Kidney (tissue), 14 donors: ENCODE data around the gene CRYBA4. TPM values are rescaled to one million over a fixed set of nuclear protein-coding genes. Genes with fewer than 3 reads are reported as not detected.

Source experiments
- DNase-seq, 5 donors: peaks; one replicate each; pipeline ENCODE4 v3.0.0-alpha.2; 2013 to 2020
- FAIRE-seq: peaks from 2 replicates; lab custom pipeline; 2012; peaks lifted over from hg19 to GRCh38; lab: Jason Lieb, UNC
- H3K27ac ChIP-seq, 2 donors: one replicate each; pipeline ENCODE4 v1.7.0; 2013; ENCODE audit warnings: low read depth in 2 of 2, low read length in 2 of 2, inconsistent platforms in 1 of 2
- H3K27me3 ChIP-seq: one replicate; pipeline ENCODE4 v1.7.1; 2013; ENCODE audit warnings: low read length, inconsistent platforms; ENCODE audit not compliant: control insufficient read depth, insufficient read depth
- H3K36me3 ChIP-seq, 3 donors: one replicate each; pipeline versions ENCODE4 v1.7.0 to v1.7.1; 2013; ENCODE audit warnings: low read length in 3 of 3, control low read depth in 1 of 3, inconsistent platforms in 1 of 3; ENCODE audit not compliant: insufficient read depth in 3 of 3, control insufficient read depth in 2 of 3
- H3K4me1 ChIP-seq, 3 donors: one replicate each; pipeline versions ENCODE4 v1.7.0 to v1.7.1; 2013; ENCODE audit warnings: low read length in 3 of 3, inconsistent platforms in 1 of 3, low read depth in 1 of 3; ENCODE audit not compliant: control insufficient read depth in 2 of 3, insufficient read depth in 2 of 3
- H3K4me3 ChIP-seq, 3 donors: one replicate each; pipeline versions ENCODE4 v1.7.0 to v1.8.1; 2013; ENCODE audit warnings: low read length in 3 of 3, control low read depth in 1 of 3, inconsistent platforms in 1 of 3
- H3K9ac ChIP-seq, 3 donors: one replicate each; pipeline versions ENCODE4 v1.7.0 to v1.7.1; 2013; ENCODE audit warnings: low read length in 3 of 3, control low read depth in 1 of 3, inconsistent platforms in 1 of 3
- H3K9me3 ChIP-seq, 3 donors: one replicate each; pipeline versions ENCODE4 v1.7.0 to v1.7.1; 2013; ENCODE audit warnings: low read length in 3 of 3, control low read depth in 1 of 3, inconsistent platforms in 1 of 3; ENCODE audit not compliant: control insufficient read depth in 2 of 3, insufficient read depth in 1 of 3
- CTCF ChIP-seq: IDR thresholded peaks from 3 replicates; pipeline ENCODE4 v1.5.1; 2012; ENCODE audit warnings: mild to moderate bottlenecking, moderate library complexity, borderline replicate concordance; ENCODE audit not compliant: insufficient read depth; ENCODE audit errors: extremely low read depth
- intact Hi-C: fragments of 100-400 bp; cut with DNase I; formaldehyde crosslinking; loops from one replicate; pipeline ENCODE4 v1.11.1; 2022
- polyA plus RNA-seq: library from polyadenylated mRNA; stranded (reverse); fragments of 350-450 nt; fragmentation: Illumina TruSeq; extraction: RNeasy Lipid Tissue Mini Kit (QIAGEN cat#74804); gene quantifications from one replicate; pipeline ENCODE4 v1.2.3, GENCODE V29; 2014; ENCODE audit warnings: low read depth, low replicate concordance; ENCODE audit not compliant: insufficient read depth
- total RNA-seq: library from RNA; stranded (reverse); fragmentation: NEBNext Ultra II Directional; extraction: Animal tissue kit (Norgen Biotek cat#: 25700); gene quantifications from one replicate; pipeline ENCODE4 v1.2.1, GENCODE V29; 2021
- donor health status: control.
- donor health status: control.
- donor health status: control.
- donor health status: control.
- donor health status: control.
- donor health status: DM: yes; HTN: yes; CAD: no.
- donor health status: Normal renal cell carcinoma (clear cell type).

The CRYBA4 gene
- total and polyA plus RNA-seq, 2 donors from 2014 or later: 0.41 TPM; not detected in 1

GRCh38 chr22:26660961-26661578, 39.3 kb downstream of the CRYBA4 start:
- no peak for TF ChIP-seq CTCF
- H3K27me3 ChIP-seq: peaks cover 25% of the 10 kb centered on the region

GRCh38 chr22:26662160-26662559, 40.4 kb downstream of the CRYBA4 start:
- Histone ChIP-seq H3K4me3 (no peak overlapping the region), H3K4me1 (peaks cover 0 to 6% (median 0%) of the 10 kb centered on the region in 3 donors), H3K9ac (no peak overlapping the region), H3K9me3 (no peaks in the 10 kb centered on the region), H3K27me3 (peaks cover 23% of the 10 kb centered on the region), H3K36me3 (no peaks in the 10 kb centered on the region), H3K27ac (no peak overlapping the region)
- TF ChIP-seq CTCF: no peak
- intact Hi-C loops: no loop called here
- DNase-seq (no peak), FAIRE-seq (no peak)

More at GRCh38 chr22:26660961-26661578, 39.3 kb downstream of the CRYBA4 start:
- H3K4me3 ChIP-seq: no peak overlapping the region
- no peak overlapping the region for H3K9ac ChIP-seq
- no peaks in the 10 kb centered on the region for H3K36me3 ChIP-seq
- no peak overlapping the region for H3K27ac ChIP-seq
- FAIRE-seq (no peak), DNase-seq (no peak)
- intact Hi-C loops: no loop called here
- H3K4me1 ChIP-seq: peaks cover 0 to 6% (median 0%) of the 10 kb centered on the region in 3 donors
- no peaks in the 10 kb centered on the region for H3K9me3 ChIP-seq

- intact Hi-C loops: no loop called here
- no peak overlapping the region for H3K9ac ChIP-seq
- TF ChIP-seq CTCF: no peak
- H3K4me3 ChIP-seq: no peak overlapping the region
- no peaks in the 10 kb centered on the region for H3K9me3 ChIP-seq
- H3K36me3 ChIP-seq: no peaks in the 10 kb centered on the region
- no peak for DNase-seq
- FAIRE-seq: no peak
- H3K27ac ChIP-seq: no peak overlapping the region
- peaks cover 15% of the 10 kb centered on the region for H3K27me3 ChIP-seq
- H3K4me1 ChIP-seq: peaks cover 0 to 3% (median 0%) of the 10 kb centered on the region in 3 donors
Observed at GRCh38 chr22:26663374-26663923, 41.7 kb downstream of the CRYBA4 start.

GRCh38 chr22:26665813-26666231, 44.1 kb downstream of the CRYBA4 start:
- Histone ChIP-seq H3K27me3 (peaks cover 5% of the 10 kb centered on the region), H3K27ac (no peak overlapping the region), H3K9me3 (no peaks in the 10 kb centered on the region), H3K36me3 (no peaks in the 10 kb centered on the region), H3K4me3 (no peak overlapping the region), H3K9ac (no peak overlapping the region), H3K4me1 (no peaks in the 10 kb centered on the region)
- no peak for TF ChIP-seq CTCF
- intact Hi-C loops: no loop called here
- DNase-seq: no peak
- no peak for FAIRE-seq
